Measurements from ENCODE around the gene HYI. TPM values are rescaled to one million over a fixed set of nuclear protein-coding genes. Genes with fewer than 3 reads are reported as not detected.

The HYI gene
- polyA plus RNA-seq, 1 of the 3 experiments (the other 2 are of a cell fraction): 11.1 TPM

GRCh38 chr1:43444151-43444828 lies 9.4 kb downstream of the HYI start:
- WGBS (ENCODE audit: low lambda C conversion rate): 94% methylated on average over 13 of the region's 13 CpGs

More at GRCh38 chr1:43444151-43444828, 9.4 kb downstream of the HYI start:
- H3K9me2 ChIP-seq: no peaks in the 10 kb centered on the region
- POLR2A ChIA-PET: interaction anchor here (0.9 kb wide), 1 partner anchor 10 kb away, joined by 3 read pairs; the partner anchor contains the start of gene HYI
- H3K79me2 ChIP-seq (ENCODE audit: insufficient read depth): no peaks in the 10 kb centered on the region
- no peak overlapping the region for H3K4me3 ChIP-seq (ENCODE audit: low read depth in 2 of 2, low read length in 1 of 2)
- no peak overlapping the region for H3K4me2 ChIP-seq
- H3K4me1 ChIP-seq (ENCODE audit: control insufficient read depth in 1 of 2, insufficient read depth in 2 of 2, low read depth in 1 of 2, low read length in 1 of 2): no peaks in the 10 kb centered on the region; a peak in 1 of 4 replicates
- no peak for TF ChIP-seq PBX3 (IDR thresholded peaks at IDR 0.05)
- no peak for TF ChIP-seq GABPA (IDR thresholded peaks at IDR 0.05; ENCODE audit: low read depth)
- no peak for TF ChIP-seq IRF3 (IDR thresholded peaks at IDR 0.05; ENCODE audit: low read depth, low read length)
- TF ChIP-seq REST (IDR thresholded peaks at IDR 0.05; ENCODE audit: low read depth, low read length): no peak
- TF ChIP-seq MXI1 (IDR thresholded peaks at IDR 0.05; ENCODE audit: low read depth, low read length): no peak
- no peaks in the 10 kb centered on the region for H3F3A ChIP-seq (replicated peaks; ENCODE audit: insufficient read depth)
- no peak overlapping the region for H3K27ac ChIP-seq (ENCODE audit: low read depth in 2 of 2, low read length in 1 of 2)
- H4K20me1 ChIP-seq (ENCODE audit: insufficient read depth): no peaks in the 10 kb centered on the region
- CTCF ChIA-PET: interaction anchor here (0.6 to 1.4 kb wide), 3 partner anchors 12 to 158 kb away, joined by 3 read pairs; no protein-coding TSS in a partner anchor
- H3K36me3 ChIP-seq (replicated peaks in 1 of 2; ENCODE audit: control insufficient read depth in 1 of 2, insufficient read depth in 2 of 2, low read length in 1 of 2): peaks cover 4 to 83% of the 10 kb centered on the region in 2 experiments
- no peak for DNase-seq
- no peaks in the 10 kb centered on the region for H3K27me3 ChIP-seq (ENCODE audit: insufficient read depth)
- H3K9ac ChIP-seq: no peak overlapping the region
- no peaks in the 10 kb centered on the region for H3K9me3 ChIP-seq
- H2AFZ ChIP-seq (ENCODE audit: low read depth): no peak overlapping the region

Measured in SK-N-SH (cell line).